HEK293 (cell line): ENCODE results near the gene ZNF710.

Source experiments
- CTCF ChIA-PET: fragments of 350-600 bp; formaldehyde crosslinking; extraction: SDS; loops from one replicate; lab custom pipeline; 2021; ENCODE audit warnings: antibody characterized with exemption; lab: Yijun Ruan, JAX
- POLR2A ChIA-PET: fragments of 300-600 bp; formaldehyde crosslinking; extraction: SDS; loops from one replicate; lab custom pipeline; 2020; ENCODE audit warnings: antibody characterized with exemption, inconsistent platforms; lab: Yijun Ruan, JAX
- H3K27ac ChIP-seq: fragments of 200-500 bp; sonication (Bioruptor generic); 2 replicates; pipeline ENCODE4 v1.5.1; 2014; ENCODE audit warnings: low read depth, low read length, control low read depth, inconsistent platforms; ENCODE audit errors: extremely low read depth
- H3K36me3 ChIP-seq, 2 experiments: fragments of 200-500 bp in 1 of 2; sonication (Bioruptor generic) in 1 of 2; 1 replicate in 1 of 2; 2 replicates in 1 of 2; pipeline ENCODE4 v1.5.1; 2014 to 2017; ENCODE audit warnings: inconsistent platforms in 2 of 2, low read length in 2 of 2; ENCODE audit not compliant: control insufficient read depth in 2 of 2, insufficient read depth in 1 of 2
- H3K4me1 ChIP-seq: fragments of 200-500 bp; sonication (Bioruptor generic); 2 replicates; pipeline ENCODE4 v1.5.1; 2014; ENCODE audit warnings: mild to moderate bottlenecking, low read length, inconsistent platforms; ENCODE audit not compliant: control insufficient read depth, insufficient read depth
- H3K4me3 ChIP-seq: 2 replicates; pipeline ENCODE4 v1.5.1; 2011; ENCODE audit warnings: low read depth, mild to moderate bottlenecking, control low read depth, low read length, moderate library complexity
- H3K9me3 ChIP-seq: fragments of 200-500 bp; sonication (Bioruptor generic); 2 replicates; pipeline ENCODE4 v1.5.1; 2014; ENCODE audit warnings: low read depth, low read length, inconsistent platforms; ENCODE audit not compliant: control insufficient read depth, insufficient read depth
- GLI4 ChIP-seq: fragments of 450-650 bp; formaldehyde crosslinking; IDR thresholded peaks from 2 replicates; pipeline ENCODE4 v1.5.1; 2016; ENCODE audit warnings: missing biosample characterization, missing genetic modification characterization
- HOXD13 ChIP-seq: sonication (generic); formaldehyde crosslinking; IDR thresholded peaks from 2 replicates; pipeline ENCODE4 v1.8.0; 2022; ENCODE audit warnings: missing genetic modification reagents, borderline replicate concordance
- KLF16 ChIP-seq: fragments of 450-650 bp; formaldehyde crosslinking; IDR thresholded peaks from 2 replicates; pipeline ENCODE4 v1.5.1; 2017; ENCODE audit warnings: missing biosample characterization, missing genetic modification characterization
- ZBTB21 ChIP-seq: fragments of 450-650 bp; formaldehyde crosslinking; IDR thresholded peaks from 2 replicates; pipeline ENCODE4 v1.5.1; 2017; ENCODE audit warnings: missing biosample characterization, missing genetic modification characterization
- ZFP41 ChIP-seq: fragments of 450-650 bp; formaldehyde crosslinking; IDR thresholded peaks from 2 replicates; pipeline ENCODE4 v1.5.1; 2016; ENCODE audit warnings: missing biosample characterization, missing genetic modification characterization, borderline replicate concordance
- ZNF121 ChIP-seq: fragments of 450-650 bp; formaldehyde crosslinking; IDR thresholded peaks from 2 replicates; pipeline ENCODE4 v1.5.1; 2016; ENCODE audit warnings: missing biosample characterization, missing genetic modification characterization
- ZNF132 ChIP-seq: fragments of 450-650 bp; formaldehyde crosslinking; IDR thresholded peaks from 2 replicates; pipeline ENCODE4 v1.5.1; 2017; ENCODE audit warnings: missing biosample characterization, missing genetic modification characterization, borderline replicate concordance
- ZNF155 ChIP-seq: fragments of 450-650 bp; formaldehyde crosslinking; IDR thresholded peaks from 2 replicates; pipeline ENCODE4 v1.5.1; 2016; ENCODE audit warnings: missing biosample characterization, missing genetic modification characterization
- ZNF157 ChIP-seq: fragments of 450-650 bp; formaldehyde crosslinking; IDR thresholded peaks from 2 replicates; pipeline ENCODE4 v1.5.1; 2016; ENCODE audit warnings: missing biosample characterization, missing genetic modification characterization
- ZNF239 ChIP-seq: fragments of 450-650 bp; formaldehyde crosslinking; IDR thresholded peaks from 2 replicates; pipeline ENCODE4 v1.5.1; 2016; ENCODE audit warnings: missing biosample characterization, missing genetic modification characterization
- ZNF350 ChIP-seq: fragments of 450-650 bp; formaldehyde crosslinking; IDR thresholded peaks from 2 replicates; pipeline ENCODE4 v1.5.0; 2017; ENCODE audit warnings: missing biosample characterization, mild to moderate bottlenecking, missing genetic modification characterization
- ZNF366 ChIP-seq: fragments of 450-650 bp; formaldehyde crosslinking; conservative IDR thresholded peaks from 2 replicates; pipeline ENCODE4 v1.5.1; 2016; ENCODE audit warnings: missing biosample characterization, missing genetic modification characterization
- ZNF404 ChIP-seq: fragments of 450-650 bp; formaldehyde crosslinking; IDR thresholded peaks from 2 replicates; pipeline ENCODE4 v1.5.1; 2017; ENCODE audit warnings: missing biosample characterization, missing genetic modification characterization
- ZNF433 ChIP-seq: fragments of 450-650 bp; formaldehyde crosslinking; IDR thresholded peaks from 2 replicates; pipeline ENCODE4 v1.5.1; 2016; ENCODE audit warnings: missing biosample characterization, missing genetic modification characterization, low read depth
- ZNF510 ChIP-seq: fragments of 450-650 bp; formaldehyde crosslinking; IDR thresholded peaks from 2 replicates; pipeline ENCODE4 v1.5.1; 2018; ENCODE audit warnings: mild to moderate bottlenecking, missing genetic modification characterization, missing biosample characterization; ENCODE audit not compliant: insufficient replicate concordance
- ZNF621 ChIP-seq: fragments of 450-650 bp; formaldehyde crosslinking; IDR thresholded peaks from 2 replicates; pipeline ENCODE4 v1.5.1; 2017; ENCODE audit warnings: missing biosample characterization, missing genetic modification characterization
- ZNF677 ChIP-seq: fragments of 450-650 bp; IDR thresholded peaks from 2 replicates; pipeline ENCODE4 v1.5.0; 2018; ENCODE audit warnings: missing biosample characterization, mild to moderate bottlenecking, missing genetic modification characterization, moderate library complexity
- ZNF707 ChIP-seq: fragments of 450-650 bp; formaldehyde crosslinking; IDR thresholded peaks from 2 replicates; pipeline ENCODE4 v1.5.1; 2016; ENCODE audit warnings: missing biosample characterization, missing genetic modification characterization
- TF ChIP-seq, protein P1 (sequence below): fragments of 450-650 bp; formaldehyde crosslinking; IDR thresholded peaks from 2 replicates; pipeline ENCODE4 v1.5.1; 2017; ENCODE audit warnings: missing biosample characterization, missing genetic modification characterization
- TF ChIP-seq, protein P2 (sequence below): fragments of 450-650 bp; formaldehyde crosslinking; IDR thresholded peaks from 2 replicates; pipeline ENCODE4 v1.5.1; 2016; ENCODE audit warnings: missing biosample characterization, missing genetic modification characterization
- TF ChIP-seq, protein P3 (sequence below): fragments of 450-650 bp; formaldehyde crosslinking; IDR thresholded peaks from 2 replicates; pipeline ENCODE4 v1.5.1; 2016; ENCODE audit warnings: missing biosample characterization, missing genetic modification characterization
- TF ChIP-seq, protein P4 (sequence below): fragments of 450-650 bp; formaldehyde crosslinking; IDR thresholded peaks from 2 replicates; pipeline ENCODE4 v1.5.1; 2016; ENCODE audit warnings: missing biosample characterization, missing genetic modification characterization
- TF ChIP-seq, protein P5 (sequence below): fragments of 450-650 bp; formaldehyde crosslinking; IDR thresholded peaks from 2 replicates; pipeline ENCODE4 v1.5.1; 2016; ENCODE audit warnings: missing biosample characterization, missing genetic modification characterization
- TF ChIP-seq, protein P6 (sequence below): fragments of 450-650 bp; formaldehyde crosslinking; IDR thresholded peaks from 2 replicates; pipeline ENCODE4 v1.5.1; 2016; ENCODE audit warnings: missing biosample characterization, missing genetic modification characterization

The ZNF710 gene

DNA sequence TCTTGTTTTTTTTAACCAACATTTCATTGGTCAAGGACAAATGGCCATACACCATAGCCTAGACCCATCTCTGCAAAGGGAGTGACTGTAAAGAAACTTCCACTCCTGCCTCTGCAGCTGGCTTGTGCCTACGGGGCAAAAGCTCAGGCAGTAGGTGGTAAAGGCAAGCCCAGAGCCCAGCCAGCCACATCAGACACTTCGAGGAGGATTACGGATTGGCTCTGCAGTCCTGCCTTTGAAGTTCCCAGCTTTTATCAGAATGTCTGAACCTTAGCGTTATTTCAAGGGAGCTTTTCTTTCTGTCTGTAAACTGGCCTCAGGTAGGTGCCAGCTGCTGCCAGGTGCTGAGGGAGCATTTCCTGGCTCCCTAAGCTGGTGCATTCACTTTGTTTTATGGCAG, 15.6 kb downstream of the ZNF710 start:
- Histone ChIP-seq H3K36me3 (no peaks in the 10 kb centered on the region), H3K4me1 (peaks cover 2% of the 10 kb centered on the region; the same call in 1 of the 2 replicates), H3K27ac (no peak overlapping the region), H3K9me3 (no peaks in the 10 kb centered on the region), H3K4me3 (no peak overlapping the region)
- POLR2A ChIA-PET: interaction anchor here (1.5 kb wide), 1 partner anchor 13 kb away, joined by 3 read pairs; no protein-coding TSS in a partner anchor
- CTCF ChIA-PET: interaction anchor here (2.8 kb wide), 1 partner anchor 55 kb away, joined by 10 read pairs; no protein-coding TSS in a partner anchor
- TF ChIP-seq ZNF157 (no peak), ZNF707 (tag by site-specific recombination) (no peak), ZNF239 (no peak), ZNF121 (tag by site-specific recombination) (no peak), GLI4 (tag by site-specific recombination) (no peak), ZNF510 (tag by site-specific recombination) (no peak), ZNF677 (no peak), HOXD13 (no peak), ZNF621 (tag by site-specific recombination) (no peak), ZNF404 (tag by site-specific recombination) (no peak), ZNF155 (tag by site-specific recombination) (no peak), KLF16 (tag by site-specific recombination) (no peak), ZFP41 (no peak), ZNF433 (tag by site-specific recombination) (no peak)
- TF ChIP-seq, protein P1, sequence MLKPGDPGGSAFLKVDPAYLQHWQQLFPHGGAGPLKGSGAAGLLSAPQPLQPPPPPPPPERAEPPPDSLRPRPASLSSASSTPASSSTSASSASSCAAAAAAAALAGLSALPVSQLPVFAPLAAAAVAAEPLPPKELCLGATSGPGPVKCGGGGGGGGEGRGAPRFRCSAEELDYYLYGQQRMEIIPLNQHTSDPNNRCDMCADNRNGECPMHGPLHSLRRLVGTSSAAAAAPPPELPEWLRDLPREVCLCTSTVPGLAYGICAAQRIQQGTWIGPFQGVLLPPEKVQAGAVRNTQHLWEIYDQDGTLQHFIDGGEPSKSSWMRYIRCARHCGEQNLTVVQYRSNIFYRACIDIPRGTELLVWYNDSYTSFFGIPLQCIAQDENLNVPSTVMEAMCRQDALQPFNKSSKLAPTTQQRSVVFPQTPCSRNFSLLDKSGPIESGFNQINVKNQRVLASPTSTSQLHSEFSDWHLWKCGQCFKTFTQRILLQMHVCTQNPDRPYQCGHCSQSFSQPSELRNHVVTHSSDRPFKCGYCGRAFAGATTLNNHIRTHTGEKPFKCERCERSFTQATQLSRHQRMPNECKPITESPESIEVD: no peak
- TF ChIP-seq, protein P2, sequence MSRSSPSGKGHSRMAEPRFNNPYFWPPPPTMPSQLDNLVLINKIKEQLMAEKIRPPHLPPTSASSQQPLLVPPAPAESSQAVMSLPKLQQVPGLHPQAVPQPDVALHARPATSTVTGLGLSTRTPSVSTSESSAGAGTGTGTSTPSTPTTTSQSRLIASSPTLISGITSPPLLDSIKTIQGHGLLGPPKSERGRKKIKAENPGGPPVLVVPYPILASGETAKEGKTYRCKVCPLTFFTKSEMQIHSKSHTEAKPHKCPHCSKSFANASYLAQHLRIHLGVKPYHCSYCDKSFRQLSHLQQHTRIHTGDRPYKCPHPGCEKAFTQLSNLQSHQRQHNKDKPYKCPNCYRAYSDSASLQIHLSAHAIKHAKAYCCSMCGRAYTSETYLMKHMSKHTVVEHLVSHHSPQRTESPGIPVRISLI (tag by site-specific recombination): no peak
- TF ChIP-seq, protein P3, sequence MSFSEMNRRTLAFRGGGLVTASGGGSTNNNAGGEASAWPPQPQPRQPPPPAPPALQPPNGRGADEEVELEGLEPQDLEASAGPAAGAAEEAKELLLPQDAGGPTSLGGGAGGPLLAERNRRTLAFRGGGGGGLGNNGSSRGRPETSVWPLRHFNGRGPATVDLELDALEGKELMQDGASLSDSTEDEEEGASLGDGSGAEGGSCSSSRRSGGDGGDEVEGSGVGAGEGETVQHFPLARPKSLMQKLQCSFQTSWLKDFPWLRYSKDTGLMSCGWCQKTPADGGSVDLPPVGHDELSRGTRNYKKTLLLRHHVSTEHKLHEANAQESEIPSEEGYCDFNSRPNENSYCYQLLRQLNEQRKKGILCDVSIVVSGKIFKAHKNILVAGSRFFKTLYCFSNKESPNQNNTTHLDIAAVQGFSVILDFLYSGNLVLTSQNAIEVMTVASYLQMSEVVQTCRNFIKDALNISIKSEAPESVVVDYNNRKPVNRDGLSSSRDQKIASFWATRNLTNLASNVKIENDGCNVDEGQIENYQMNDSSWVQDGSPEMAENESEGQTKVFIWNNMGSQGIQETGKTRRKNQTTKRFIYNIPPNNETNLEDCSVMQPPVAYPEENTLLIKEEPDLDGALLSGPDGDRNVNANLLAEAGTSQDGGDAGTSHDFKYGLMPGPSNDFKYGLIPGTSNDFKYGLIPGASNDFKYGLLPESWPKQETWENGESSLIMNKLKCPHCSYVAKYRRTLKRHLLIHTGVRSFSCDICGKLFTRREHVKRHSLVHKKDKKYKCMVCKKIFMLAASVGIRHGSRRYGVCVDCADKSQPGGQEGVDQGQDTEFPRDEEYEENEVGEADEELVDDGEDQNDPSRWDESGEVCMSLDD (tag by site-specific recombination): no peak

DNA sequence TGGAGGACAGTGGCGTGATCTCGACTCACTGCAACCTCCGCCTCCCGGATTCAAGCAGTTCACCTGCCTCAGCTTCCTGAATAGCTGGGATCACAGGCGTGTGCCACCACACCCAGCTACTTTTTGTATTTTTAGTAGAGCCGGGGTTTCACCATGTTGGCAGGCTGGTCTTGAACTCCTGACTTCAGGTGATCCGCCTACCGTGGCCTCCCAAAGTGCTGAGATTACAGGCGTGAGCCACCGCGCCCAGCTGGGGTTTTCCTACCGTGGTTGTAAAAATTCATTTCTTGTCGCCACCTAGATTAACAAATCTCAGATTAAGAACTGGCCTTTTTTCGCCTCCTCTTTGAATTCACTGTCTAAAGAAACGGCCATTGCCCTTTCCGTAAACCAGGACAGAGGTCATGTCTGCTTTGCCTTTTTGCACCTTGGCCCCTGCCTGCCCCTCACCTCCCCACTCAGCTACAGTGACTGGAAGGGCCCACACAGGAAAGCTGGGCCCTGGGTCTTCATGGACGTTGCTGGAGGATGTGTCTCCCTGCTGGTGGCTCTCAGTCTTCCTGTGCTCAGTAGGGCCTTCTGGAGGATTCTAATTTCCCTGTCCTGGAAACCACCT, 17.2 kb downstream of the ZNF710 start:
- no peak for TF ChIP-seq ZNF366 (tag by site-specific recombination)
- no peak for TF ChIP-seq ZBTB21 (tag by site-specific recombination)
- TF ChIP-seq ZNF350: no peak
- TF ChIP-seq, protein P4, sequence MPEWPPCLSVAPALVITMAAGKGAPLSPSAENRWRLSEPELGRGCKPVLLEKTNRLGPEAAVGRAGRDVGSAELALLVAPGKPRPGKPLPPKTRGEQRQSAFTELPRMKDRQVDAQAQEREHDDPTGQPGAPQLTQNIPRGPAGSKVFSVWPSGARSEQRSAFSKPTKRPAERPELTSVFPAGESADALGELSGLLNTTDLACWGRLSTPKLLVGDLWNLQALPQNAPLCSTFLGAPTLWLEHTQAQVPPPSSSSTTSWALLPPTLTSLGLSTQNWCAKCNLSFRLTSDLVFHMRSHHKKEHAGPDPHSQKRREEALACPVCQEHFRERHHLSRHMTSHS (tag by site-specific recombination): no peak
- TF ChIP-seq, protein P5, sequence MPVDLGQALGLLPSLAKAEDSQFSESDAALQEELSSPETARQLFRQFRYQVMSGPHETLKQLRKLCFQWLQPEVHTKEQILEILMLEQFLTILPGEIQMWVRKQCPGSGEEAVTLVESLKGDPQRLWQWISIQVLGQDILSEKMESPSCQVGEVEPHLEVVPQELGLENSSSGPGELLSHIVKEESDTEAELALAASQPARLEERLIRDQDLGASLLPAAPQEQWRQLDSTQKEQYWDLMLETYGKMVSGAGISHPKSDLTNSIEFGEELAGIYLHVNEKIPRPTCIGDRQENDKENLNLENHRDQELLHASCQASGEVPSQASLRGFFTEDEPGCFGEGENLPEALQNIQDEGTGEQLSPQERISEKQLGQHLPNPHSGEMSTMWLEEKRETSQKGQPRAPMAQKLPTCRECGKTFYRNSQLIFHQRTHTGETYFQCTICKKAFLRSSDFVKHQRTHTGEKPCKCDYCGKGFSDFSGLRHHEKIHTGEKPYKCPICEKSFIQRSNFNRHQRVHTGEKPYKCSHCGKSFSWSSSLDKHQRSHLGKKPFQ (tag by site-specific recombination): no peak
- TF ChIP-seq ZNF132 (tag by site-specific recombination): no peak
- TF ChIP-seq, protein P6, sequence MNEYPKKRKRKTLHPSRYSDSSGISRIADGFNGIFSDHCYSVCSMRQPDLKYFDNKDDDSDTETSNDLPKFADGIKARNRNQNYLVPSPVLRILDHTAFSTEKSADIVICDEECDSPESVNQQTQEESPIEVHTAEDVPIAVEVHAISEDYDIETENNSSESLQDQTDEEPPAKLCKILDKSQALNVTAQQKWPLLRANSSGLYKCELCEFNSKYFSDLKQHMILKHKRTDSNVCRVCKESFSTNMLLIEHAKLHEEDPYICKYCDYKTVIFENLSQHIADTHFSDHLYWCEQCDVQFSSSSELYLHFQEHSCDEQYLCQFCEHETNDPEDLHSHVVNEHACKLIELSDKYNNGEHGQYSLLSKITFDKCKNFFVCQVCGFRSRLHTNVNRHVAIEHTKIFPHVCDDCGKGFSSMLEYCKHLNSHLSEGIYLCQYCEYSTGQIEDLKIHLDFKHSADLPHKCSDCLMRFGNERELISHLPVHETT: no peak
- POLR2A ChIA-PET: interaction anchor here (0.6 kb wide), 1 partner anchor 104 kb away, joined by 3 read pairs; no protein-coding TSS in a partner anchor
- Histone ChIP-seq H3K27ac (no peak overlapping the region), H3K36me3 (no peaks in the 10 kb centered on the region), H3K9me3 (no peaks in the 10 kb centered on the region), H3K4me3 (no peak overlapping the region), H3K4me1 (peaks cover 2% of the 10 kb centered on the region; the same call in 1 of the 2 replicates)
- CTCF ChIA-PET: interaction anchor here (0.7 to 2.8 kb wide), 6 partner anchors 14 to 278 kb away, joined by 3 to 10 read pairs (median 4); no protein-coding TSS in a partner anchor
